Peyer's patch (tissue), 4 donors: Measurements from ENCODE around the gene MEGF9. TPM values are rescaled to one million over a fixed set of nuclear protein-coding genes. Genes with fewer than 3 reads are reported as not detected.

Source experiments
- DNase-seq, 3 donors: peaks; one replicate each; pipeline ENCODE4 v3.0.0-alpha.2; 2017 to 2019
- H3K27ac ChIP-seq, 4 donors: fragments of 200-600 bp; sonication (generic); one replicate each; pipeline ENCODE4 v1.5.1; 2016 to 2019
- H3K27me3 ChIP-seq, 2 donors: fragments of 200-600 bp; sonication (generic); one replicate each; pipeline ENCODE4 v1.5.1; 2019
- H3K36me3 ChIP-seq, 3 donors: fragments of 200-600 bp; sonication (generic); one replicate each; pipeline ENCODE4 v1.5.1; 2016 to 2019
- H3K4me1 ChIP-seq, 4 donors: fragments of 200-600 bp; sonication (generic); one replicate each; pipeline ENCODE4 v1.5.1; 2016 to 2019
- H3K4me3 ChIP-seq, 4 donors: fragments of 200-600 bp; sonication (generic); 1 replicate in 3 of 4; 2 replicates in 1 of 4; pipeline ENCODE4 v1.5.1; 2016 to 2019; ENCODE audit warnings: mild to moderate bottlenecking in 1 of 4
- H3K9me3 ChIP-seq, 4 donors: fragments of 200-600 bp; sonication (generic); one replicate each; pipeline ENCODE4 v1.5.1; 2016 to 2019; ENCODE audit warnings: mild to moderate bottlenecking in 1 of 4
- CTCF ChIP-seq, 6 experiments: fragments of 450-650 bp in 4 of 6; fragments of 200-600 bp in 2 of 6; sonication (generic) in 1 of 6; IDR thresholded peaks; one replicate each; pipeline ENCODE4 v1.5.1; 2017 to 2019; ENCODE audit warnings: antibody characterized with exemption in 6 of 6, mild to moderate bottlenecking in 3 of 6, moderate library complexity in 1 of 6
- POLR2A ChIP-seq, 2 donors: fragments of 450-650 bp; IDR thresholded peaks; one replicate each; pipeline ENCODE4 v1.5.1; 2017; ENCODE audit warnings: antibody characterized with exemption in 2 of 2, mild to moderate bottlenecking in 2 of 2, moderate library complexity in 2 of 2
- total RNA-seq, 4 donors: library from RNA; depleted of rRNA; stranded (reverse); fragments of >200 nt; gene quantifications; one replicate each; pipeline ENCODE4 v1.1.0, GENCODE V29; 2016

The MEGF9 gene
- total RNA-seq, 4 donors from 2014 or later, result 8.1 to 15.1 (median 11.5) TPM

DNA sequence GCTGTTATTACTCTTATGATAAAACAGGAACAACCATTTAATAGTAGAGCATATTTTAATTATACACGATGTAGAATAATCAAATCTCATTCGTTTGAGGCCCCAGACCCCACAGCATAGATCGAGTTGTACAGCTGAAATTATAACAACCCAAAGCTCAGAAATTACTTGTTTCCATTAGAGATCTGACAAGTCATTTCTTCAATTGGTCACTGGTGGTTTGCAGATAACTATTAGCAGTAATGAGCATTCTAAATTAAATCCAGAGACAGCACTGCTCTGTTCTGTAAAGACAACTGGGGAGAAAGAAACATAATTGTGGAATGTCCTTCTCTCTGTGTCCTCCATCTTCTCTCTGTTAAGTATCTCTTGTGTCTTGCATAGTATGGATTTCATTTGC is 147.2 kb downstream of the MEGF9 start:
- Histone ChIP-seq H3K27ac (no peak overlapping the region), H3K9me3 (no peaks in the 10 kb centered on the region), H3K36me3 (peaks cover 0 to 70% (median 0%) of the 10 kb centered on the region in 3 donors), H3K4me3 (no peak overlapping the region), H3K4me1 (peaks cover 0 to 8% (median 0%) of the 10 kb centered on the region in 4 donors), H3K27me3 (no peaks in the 10 kb centered on the region)
- DNase-seq, result no peak
- TF ChIP-seq CTCF (IDR thresholded peaks at IDR 0.05) (no peak), POLR2A (IDR thresholded peaks at IDR 0.05) (no peak)

DNA sequence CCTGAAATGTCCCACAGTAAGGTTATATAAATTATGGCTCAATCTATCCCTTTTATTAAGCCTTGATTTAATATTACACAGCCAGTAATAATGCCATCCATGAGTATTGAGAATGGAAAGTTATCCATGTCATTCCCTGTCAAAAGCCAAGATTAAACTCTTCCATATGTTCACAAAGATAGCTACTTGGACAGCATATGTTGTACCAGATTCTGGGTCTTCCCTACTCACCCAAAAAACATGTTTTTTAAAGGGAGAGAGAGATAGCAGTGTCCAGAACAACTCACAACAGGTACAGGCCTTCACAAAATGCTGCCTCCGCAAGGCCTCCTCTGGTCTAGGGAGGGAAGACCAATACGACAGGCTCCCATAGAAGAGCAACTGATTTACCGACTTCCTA is 149.7 kb downstream of the MEGF9 start:
- TF ChIP-seq CTCF (IDR thresholded peaks at IDR 0.05) (no peak), POLR2A (IDR thresholded peaks at IDR 0.05) (no peak)
- Histone ChIP-seq H3K4me1 (no peaks in the 10 kb centered on the region), H3K27ac (no peak overlapping the region), H3K9me3 (no peaks in the 10 kb centered on the region), H3K4me3 (no peak overlapping the region), H3K36me3 (peaks cover 0 to 50% (median 0%) of the 10 kb centered on the region in 3 donors), H3K27me3 (no peaks in the 10 kb centered on the region)
- no peak for DNase-seq

DNA sequence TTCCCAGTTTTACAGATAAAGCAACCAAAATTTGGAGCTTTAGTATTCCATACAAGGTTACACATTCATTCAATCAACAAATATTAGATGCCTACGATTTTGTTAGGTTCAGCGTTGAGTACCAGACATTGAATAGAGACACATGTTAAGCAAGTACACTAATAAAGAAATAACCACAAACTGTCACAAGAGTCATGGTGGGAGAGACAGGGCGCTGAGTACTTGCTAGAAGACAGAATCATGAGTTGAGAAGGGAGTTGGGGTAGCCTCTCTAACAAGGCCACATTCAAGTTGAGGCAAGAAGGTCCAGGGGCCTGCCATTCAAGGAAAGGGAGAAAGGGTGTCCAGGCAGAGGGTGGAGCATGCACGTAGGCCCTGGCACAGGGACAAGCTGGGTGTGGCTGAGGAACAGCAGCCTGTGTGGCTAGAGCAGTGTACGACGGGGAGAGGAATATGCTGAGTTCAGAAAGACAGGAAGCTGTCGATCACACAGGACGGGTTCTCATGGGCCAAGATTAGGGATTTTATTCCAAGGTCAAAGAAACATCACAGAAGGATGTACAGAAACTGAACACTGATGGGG is 151.3 kb downstream of the MEGF9 start:
- Histone ChIP-seq H3K4me3 (no peak overlapping the region), H3K36me3 (peaks cover 0 to 33% (median 0%) of the 10 kb centered on the region in 3 donors), H3K27me3 (no peaks in the 10 kb centered on the region), H3K27ac (no peak overlapping the region), H3K9me3 (no peaks in the 10 kb centered on the region), H3K4me1 (no peaks in the 10 kb centered on the region)
- peak in 1 of 3 donors; percentile 59 for DNase-seq
- TF ChIP-seq POLR2A (IDR thresholded peaks at IDR 0.05), result no peak

- DNase-seq, result no peak
- H3K4me1 ChIP-seq, result no peaks in the 10 kb centered on the region
- peaks cover 0 to 24% (median 0%) of the 10 kb centered on the region in 3 donors for H3K36me3 ChIP-seq
- no peaks in the 10 kb centered on the region for H3K9me3 ChIP-seq
- no peak overlapping the region for H3K27ac ChIP-seq
- no peak overlapping the region for H3K4me3 ChIP-seq
- TF ChIP-seq POLR2A (IDR thresholded peaks at IDR 0.05), result no peak
- TF ChIP-seq CTCF (IDR thresholded peaks at IDR 0.05), result no peak
- H3K27me3 ChIP-seq, result no peaks in the 10 kb centered on the region
These were observed 152.6 kb downstream of the MEGF9 start for GRCh38 chr9:120561709-120562108.

- Histone ChIP-seq H3K36me3 (peaks cover 0 to 17% (median 0%) of the 10 kb centered on the region in 3 donors), H3K27ac (no peak overlapping the region), H3K9me3 (no peaks in the 10 kb centered on the region), H3K4me1 (no peaks in the 10 kb centered on the region), H3K27me3 (no peaks in the 10 kb centered on the region), H3K4me3 (no peak overlapping the region)
- TF ChIP-seq POLR2A (IDR thresholded peaks at IDR 0.05) (no peak), CTCF (IDR thresholded peaks at IDR 0.05) (no peak)
- no peak for DNase-seq
These were observed 154.7 kb downstream of the MEGF9 start for GRCh38 chr9:120559546-120559945.

DNA sequence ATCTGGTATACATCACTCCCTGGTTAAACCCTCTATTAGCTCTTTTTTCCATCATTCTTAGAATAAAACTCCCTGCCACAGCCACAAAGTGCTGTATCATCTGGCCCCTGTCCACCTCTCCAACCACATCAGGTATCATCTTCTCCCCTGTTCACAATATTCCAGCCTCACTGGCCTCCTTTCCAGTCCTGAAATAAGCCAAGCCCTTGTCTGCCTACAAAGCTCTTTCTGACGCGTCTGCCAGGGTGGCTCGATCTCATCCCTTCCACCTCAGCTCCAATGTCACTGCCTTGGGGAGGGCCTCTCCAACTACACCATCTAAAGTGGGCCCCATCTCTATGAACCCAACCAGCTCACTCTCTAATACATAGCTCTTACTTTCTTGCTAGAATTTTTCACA is 155.8 kb downstream of the MEGF9 start:
- H3K27me3 ChIP-seq, result no peaks in the 10 kb centered on the region
- H3K4me3 ChIP-seq, result no peak overlapping the region
- TF ChIP-seq POLR2A (IDR thresholded peaks at IDR 0.05) (no peak), CTCF (IDR thresholded peaks at IDR 0.05) (no peak)
- no peak overlapping the region for H3K27ac ChIP-seq
- H3K9me3 ChIP-seq, result no peaks in the 10 kb centered on the region
- peaks cover 0 to 14% (median 0%) of the 10 kb centered on the region in 3 donors for H3K36me3 ChIP-seq
- no peak for DNase-seq
- H3K4me1 ChIP-seq, result no peaks in the 10 kb centered on the region
